PC-3 (cell line): ENCODE measurements around the gene IRGM.
"Not testable (repeated sequence)": the region's sequence is repeated elsewhere in the genome, so short reads cannot be mapped to it uniquely, and the experiment has no call there.

ENCODE experiments used
- EZH2 ChIP-seq: fragments of 300-600 bp; sonication (generic); IDR thresholded peaks from one replicate; pipeline ENCODE4 v1.6.1; 2017; ENCODE audit warnings: antibody characterized with exemption, mild to moderate bottlenecking, low read length; ENCODE audit not compliant: unreplicated experiment
- EZH2phosphoT487 ChIP-seq: fragments of 300-600 bp; sonication (generic); IDR thresholded peaks from 2 replicates; pipeline ENCODE4 v1.6.1; 2018; ENCODE audit warnings: mild to moderate bottlenecking, antibody characterized with exemption, low read length, borderline replicate concordance
- TF ChIP-seq, protein P1 (sequence below): fragments of 300-600 bp; sonication (generic); conservative IDR thresholded peaks from 2 replicates; pipeline ENCODE4 v1.5.1; 2017; ENCODE audit warnings: antibody characterized with exemption, low read depth, mild to moderate bottlenecking, low read length

DNA sequence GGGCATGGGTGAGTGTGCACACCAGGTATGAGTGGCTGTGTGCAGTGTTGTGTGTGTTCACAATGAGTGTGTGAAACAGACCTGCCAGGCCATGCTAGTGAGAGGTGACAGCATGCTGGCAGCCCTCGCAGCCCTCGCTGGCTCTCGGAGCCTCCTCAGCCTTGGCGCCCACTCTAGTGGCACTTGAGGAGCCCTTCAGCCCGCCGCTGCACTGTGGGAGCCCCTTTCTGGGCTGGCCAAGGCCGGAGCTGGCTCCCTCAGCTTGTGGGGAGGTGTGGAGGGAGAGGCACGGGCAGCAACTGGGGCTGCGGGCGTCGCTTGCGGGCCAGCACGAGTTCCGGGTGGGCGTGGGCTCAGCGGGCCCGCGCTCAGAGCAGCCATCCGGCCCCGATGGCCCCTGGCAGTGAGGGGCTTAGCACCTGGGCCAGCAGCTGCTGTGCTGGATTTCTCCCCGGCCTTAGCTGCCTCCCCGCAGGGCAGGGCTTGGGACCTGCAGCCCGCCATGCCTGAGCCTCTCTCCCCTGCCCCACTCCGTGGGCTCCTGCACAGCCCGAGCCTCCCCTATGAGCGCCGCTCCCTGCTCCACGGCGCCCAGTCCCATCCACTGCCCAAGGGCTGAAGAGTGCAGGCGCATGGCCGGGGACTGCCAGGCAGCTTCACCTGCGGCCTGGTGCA is 999 bp upstream of the IRGM start:
- TF ChIP-seq, protein P1, sequence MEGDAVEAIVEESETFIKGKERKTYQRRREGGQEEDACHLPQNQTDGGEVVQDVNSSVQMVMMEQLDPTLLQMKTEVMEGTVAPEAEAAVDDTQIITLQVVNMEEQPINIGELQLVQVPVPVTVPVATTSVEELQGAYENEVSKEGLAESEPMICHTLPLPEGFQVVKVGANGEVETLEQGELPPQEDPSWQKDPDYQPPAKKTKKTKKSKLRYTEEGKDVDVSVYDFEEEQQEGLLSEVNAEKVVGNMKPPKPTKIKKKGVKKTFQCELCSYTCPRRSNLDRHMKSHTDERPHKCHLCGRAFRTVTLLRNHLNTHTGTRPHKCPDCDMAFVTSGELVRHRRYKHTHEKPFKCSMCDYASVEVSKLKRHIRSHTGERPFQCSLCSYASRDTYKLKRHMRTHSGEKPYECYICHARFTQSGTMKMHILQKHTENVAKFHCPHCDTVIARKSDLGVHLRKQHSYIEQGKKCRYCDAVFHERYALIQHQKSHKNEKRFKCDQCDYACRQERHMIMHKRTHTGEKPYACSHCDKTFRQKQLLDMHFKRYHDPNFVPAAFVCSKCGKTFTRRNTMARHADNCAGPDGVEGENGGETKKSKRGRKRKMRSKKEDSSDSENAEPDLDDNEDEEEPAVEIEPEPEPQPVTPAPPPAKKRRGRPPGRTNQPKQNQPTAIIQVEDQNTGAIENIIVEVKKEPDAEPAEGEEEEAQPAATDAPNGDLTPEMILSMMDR: not testable (repeated sequence)
- TF ChIP-seq EZH2phosphoT487, EZH2: not testable (repeated sequence)
